Inflammatory macrophage treated with lipopolysaccharide for 4 hours (primary cell): ENCODE data around the gene EIF2B1.

ENCODE experiments used
- DNase-seq: peaks from one replicate; pipeline ENCODE4 v3.0.0-alpha.2; 2020

Gene EIF2B1

DNA sequence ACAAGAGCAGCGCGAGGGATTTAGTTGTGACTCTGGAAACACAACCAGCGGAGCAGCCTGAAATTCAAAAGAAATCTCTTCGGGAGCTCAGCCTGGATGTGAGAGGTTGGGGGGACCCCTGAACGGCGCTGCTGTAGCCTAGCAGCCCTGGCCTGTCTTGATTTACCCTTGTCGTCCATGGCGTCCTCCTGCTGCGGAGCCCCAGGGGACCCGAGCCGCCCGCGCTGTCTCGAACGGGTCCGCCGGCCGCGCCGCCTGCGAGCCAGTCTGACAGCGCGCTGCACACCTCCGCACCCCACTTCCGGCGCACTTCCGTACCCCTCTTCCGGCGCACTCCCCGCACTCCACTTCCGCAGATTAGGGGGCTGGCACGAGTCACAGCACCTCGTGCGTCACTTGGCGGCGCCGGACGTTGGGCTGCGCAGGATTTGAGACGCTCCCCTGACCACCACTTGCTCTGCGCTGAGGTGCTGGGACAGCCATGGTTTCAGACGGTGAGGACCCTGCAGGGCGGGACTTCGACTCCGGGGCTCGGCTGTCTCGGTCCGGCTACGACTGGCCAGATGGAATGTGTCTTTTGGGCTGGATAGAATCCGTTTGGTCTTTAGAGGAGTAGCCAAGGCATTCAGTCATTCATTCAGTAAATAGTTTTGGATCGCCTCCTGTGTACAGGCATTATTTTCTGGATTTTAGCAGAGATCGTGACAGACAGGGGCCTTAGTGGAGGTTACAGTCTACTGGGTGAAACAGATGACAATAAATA is at the start of gene EIF2B1, which contains the start of gene GTF2H3:
EIF2B1 (minus strand) TSS at position 308 of the 763 bp plus-strand sequence; CDS start at position 179, 129 bp downstream.
GTF2H3 (plus strand) TSS at position 451 of the 763 bp plus-strand sequence; CDS start at position 482, 31 bp downstream.
- DNase-seq, result peak; percentile 97

DNA sequence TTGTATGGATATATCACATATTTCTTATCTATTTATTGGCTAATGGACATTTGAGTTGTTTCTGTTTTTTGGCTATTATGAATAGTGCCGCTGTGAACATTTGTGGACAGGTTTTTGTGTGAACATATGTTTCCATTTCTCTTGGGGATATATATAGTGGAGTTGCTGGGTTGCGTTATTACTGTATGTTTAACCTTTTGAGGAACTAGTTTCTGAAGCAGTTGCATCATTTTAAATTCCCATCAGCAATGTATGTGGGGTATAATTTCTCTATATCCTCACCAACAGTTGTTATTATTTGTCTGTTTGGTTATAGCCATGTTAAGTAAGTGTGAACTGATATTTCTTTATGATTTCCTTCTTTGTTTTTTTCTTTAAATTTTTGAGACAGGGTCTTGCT is 48.1 kb upstream of the EIF2B1 start:
- DNase-seq, result peak; percentile 88

DNA sequence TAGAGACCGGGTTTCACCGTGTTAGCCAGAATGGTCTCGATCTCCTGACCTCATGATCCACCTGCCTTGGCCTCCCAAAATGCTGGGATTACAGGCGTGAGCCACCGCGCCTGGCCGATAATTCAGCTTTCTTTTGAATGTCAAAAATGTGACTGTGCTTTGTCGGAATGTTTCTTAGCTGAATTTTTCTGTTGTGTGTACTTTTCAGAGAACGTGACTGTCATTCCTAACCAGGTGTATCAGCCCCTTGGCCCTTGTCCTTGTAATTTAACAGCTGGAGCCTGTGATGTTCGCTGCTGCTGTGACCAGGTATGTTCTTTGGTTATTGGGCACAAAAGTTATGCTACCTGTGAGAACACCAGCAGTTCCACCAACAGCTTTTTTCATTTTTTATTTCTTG is 45.5 kb upstream of the EIF2B1 start:
- DNase-seq, result no peak

DNA sequence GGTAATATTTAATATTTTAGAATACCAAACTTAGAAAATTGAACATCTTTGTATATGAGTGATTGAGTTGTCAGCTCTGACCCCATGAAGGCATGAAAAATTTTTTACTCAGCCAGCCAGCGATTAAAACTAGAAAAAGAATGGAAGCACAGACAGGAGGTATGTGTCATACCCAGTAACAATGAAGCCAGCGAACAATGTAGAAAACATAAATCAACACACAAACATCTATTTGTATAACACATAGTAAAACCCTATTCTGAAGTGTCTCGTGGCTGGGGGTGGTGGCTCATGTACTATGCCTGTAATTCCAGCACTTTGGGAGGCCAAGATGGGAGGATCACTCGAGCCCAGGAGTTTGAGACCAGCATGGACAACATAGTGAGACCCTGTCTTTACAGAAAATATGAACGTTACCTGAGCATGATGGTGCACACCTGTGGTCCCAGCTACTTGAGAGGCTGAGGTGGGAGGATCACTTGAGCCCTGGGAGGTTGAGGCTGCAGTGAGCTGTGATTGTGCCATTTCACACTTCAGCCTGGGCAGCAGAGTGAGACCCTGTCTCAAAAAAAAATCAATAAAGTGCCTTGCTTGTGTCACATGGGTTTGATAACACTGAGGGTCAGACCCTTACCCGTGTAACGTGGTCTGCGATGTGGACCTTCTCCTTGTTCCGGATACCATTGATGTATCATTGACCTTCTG is 43.3 kb upstream of the EIF2B1 start:
- no peak for DNase-seq

DNA sequence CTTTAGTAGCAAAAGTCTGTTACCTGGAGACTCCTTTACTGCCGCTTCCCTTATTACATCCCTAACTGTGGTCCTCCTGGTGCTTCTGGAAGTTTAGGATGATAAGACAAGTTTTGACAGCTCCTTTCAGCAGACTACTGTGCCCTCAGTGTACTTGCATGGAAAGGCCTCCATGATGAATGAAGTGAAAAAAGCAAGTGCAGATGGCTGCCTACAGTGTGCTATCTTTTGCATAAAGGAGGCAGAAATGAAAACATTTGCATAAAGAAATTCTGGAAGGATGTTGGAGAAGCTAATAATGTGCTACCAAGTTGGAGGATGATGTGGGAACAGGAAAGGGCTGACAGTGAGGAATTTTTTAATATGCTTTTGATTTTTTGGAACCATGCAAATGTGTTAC is 42.0 kb upstream of the EIF2B1 start:
- DNase-seq, result no peak

DNA sequence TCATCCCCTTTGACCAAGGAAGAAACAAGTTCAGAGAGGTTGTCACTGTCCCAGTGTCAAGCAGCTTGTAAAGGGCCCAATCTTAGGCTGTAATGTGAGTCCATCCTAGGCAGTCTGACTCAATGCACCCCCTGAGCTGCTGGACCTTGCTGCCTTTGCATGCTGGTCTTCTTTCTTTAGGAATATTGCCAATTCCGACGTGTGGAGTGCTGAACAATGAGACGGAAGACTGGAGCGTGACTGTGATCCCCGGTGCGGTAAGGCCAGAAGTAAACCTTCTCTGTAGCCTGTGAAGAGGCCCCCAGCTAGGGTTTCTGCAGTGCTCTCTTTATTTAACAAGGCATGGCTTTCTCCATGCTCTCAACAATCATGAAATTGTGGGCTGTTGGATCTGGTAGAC is 38.4 kb upstream of the EIF2B1 start:
- no peak for DNase-seq

DNA sequence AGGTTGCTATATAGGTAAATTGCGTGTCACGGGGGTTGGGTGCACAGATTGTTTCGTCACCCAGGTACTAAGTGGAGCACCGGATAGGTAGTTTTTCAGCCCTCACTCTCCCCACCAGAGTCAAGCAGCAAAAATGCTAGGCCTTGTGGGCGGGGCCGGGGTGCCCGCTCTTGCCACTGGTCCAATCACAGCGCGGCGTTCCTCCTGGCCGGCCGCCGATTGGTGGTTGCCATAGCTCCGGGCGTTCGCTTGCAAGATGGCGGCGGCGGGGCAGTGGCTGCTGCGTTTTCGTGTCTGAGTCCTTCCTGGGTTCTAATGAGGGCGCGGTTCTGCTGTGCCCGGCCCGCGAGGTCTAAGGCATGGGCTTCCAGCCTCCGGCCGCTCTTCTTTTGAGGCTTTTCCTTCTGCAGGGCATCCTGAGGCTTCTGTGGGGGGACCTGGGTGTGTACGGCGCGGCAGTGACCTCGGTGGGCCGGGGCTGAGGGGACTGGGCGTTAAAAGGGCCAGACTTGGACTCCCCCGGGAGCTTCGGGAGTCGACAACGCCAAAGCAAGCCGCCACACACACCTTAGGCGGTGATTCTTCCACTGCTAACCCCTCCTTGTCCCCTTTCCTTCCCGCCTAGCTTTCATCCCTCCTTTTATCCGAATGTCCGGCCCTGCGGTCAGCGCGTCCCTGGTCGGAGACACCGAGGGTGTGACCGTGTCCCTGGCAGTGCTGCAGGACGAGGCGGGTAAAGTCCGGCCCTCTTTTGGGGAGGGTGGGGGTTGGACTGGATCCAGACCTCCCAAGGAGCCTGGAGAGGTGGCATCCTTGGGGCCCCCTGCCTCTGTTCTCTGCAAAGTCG is 37.6 kb upstream of the EIF2B1 start, which contains the start of gene TCTN2:
TCTN2 (plus strand) TSS at position 232 of the 847 bp plus-strand sequence; CDS start at position 360, 128 bp downstream.
- peak; percentile 90 for DNase-seq

DNA sequence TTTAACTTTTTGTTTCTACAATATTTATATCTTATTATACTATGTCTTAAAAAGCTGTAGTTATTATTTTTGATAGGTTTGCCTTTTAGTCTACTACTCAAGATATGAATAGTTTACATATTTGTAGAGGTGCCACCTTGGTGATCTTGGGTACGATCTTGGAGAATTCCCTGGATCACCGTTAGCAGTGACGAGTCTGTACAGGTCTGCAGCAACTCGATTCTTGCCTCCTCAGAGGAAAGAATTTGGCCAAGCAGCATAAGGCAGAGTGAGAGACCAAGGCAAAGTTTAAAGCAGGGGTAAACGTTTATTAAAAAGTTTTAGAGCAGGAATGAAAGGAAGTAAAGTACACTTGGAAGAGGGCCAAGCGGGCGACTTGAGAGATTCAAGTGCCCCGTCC is 34.3 kb upstream of the EIF2B1 start:
- DNase-seq, result no peak

DNA sequence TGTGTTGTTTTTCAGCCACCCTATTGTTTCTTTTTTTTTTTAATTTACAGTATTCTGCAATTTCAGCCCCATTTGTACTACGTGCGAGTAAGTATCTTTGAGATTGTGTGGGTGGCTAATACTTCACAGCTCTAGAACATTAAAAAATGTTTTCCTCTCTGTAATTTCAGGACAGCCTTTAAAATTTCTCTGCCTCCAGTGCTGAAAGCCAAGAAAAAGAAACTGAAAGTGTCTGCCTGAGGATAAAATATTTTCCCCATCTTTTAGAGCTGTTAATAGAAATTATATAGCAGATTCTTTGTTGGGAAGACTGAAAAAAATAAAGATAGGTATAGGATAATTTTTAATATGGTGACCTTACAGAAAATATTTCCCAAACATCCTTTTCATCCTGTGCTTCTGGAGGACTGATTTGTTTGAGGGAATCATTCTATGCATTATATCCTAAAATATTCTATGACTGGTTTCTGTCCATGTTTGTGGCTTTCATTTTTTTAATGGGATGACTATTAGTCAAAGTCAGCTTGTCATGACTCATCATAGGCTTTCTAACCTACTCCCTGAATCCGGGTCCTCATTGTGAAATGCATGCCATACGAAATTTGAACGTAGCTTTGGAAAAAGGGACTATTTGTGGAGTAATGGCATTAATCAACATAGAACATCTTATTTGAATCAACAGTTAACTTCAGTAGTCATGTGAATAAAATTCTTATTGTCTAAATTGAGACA is 26.7 kb upstream of the EIF2B1 start:
- DNase-seq, result peak; percentile 93

DNA sequence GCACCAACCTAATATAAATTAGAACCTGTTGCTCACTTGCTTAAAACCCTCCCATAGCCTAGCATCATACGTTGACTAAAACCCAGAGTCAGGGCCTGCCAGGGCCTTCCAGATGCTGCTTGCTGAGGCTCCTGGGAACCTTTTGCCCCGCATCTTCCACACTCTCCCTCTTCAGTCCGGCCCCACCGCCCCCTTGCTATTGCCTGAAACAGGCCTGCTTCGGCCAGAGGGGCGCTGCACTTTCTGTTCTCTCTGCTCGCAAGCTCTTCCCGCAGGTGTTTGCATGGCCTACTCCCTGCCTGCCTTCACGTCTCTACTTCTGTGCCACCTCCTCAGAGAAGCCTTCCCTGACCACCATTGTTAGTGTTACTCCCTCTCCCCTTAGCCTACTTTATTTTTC is 23.7 kb upstream of the EIF2B1 start:
- no peak for DNase-seq

DNA sequence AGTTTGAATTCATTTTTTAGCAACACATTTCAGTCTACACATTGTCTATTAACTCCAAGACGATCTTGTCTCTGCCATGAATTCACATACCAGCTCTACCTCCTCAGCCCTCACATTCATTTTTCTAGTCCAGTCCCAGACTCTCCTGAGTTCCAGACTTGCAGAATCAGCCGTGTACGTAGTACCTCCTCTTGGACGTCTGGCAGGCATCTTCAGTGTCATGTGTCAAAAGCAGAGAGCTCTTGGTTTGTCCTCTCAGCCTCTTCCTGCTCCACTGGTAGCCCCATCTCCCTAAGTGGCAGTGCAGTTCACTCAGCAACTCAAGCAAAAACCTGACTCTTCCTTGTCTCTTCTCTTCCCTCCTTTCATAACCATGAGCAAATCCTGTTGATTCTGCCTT is 22.9 kb upstream of the EIF2B1 start:
- no peak for DNase-seq

DNA sequence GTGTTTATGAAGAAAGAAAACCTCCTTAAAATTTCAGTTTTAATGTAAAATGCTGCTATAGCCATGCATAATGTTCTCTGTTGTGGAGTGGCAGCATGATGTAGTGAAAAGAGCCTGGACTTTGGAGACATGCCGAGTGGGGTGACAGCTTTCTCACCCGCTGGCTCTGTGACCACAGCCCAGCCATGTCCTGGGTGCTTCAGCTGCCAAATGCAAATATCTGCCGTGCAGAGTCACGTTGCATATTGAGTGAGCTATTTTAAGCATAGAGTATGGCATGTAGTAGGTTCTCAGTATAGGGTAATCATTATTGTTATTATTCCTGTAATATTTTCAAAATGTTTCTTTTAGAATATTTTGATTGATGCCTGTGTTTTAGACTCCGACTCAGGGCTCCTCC is 21.9 kb upstream of the EIF2B1 start:
- no peak for DNase-seq

DNA sequence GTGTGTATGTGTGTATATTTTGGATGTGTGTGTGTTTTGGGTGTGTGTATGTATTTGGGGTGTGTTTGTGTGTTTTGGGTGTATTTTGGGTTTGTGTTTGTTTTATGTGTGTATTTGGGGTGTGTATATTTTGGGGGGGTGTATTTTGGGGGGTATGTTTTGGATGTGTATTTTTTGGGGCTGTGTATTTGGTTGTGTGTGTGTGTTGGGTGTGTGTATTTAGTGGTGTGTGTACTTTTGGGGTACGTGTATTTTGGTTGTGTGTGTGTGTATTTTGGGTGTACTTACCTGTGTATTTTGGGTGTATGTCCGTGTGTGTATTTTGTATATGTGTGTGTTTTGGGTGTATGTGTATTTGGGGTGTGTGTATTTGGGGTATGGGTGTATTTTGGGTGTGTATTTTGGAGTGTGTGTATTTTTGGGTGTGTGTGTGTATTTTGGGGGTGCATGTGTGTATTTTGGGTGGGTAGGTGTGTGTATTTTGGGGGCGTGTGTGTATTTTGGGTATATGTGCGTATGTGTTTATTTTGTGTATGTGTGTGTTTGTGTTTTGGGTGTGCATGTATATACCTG is 20.7 kb upstream of the EIF2B1 start:
- no peak for DNase-seq

DNA sequence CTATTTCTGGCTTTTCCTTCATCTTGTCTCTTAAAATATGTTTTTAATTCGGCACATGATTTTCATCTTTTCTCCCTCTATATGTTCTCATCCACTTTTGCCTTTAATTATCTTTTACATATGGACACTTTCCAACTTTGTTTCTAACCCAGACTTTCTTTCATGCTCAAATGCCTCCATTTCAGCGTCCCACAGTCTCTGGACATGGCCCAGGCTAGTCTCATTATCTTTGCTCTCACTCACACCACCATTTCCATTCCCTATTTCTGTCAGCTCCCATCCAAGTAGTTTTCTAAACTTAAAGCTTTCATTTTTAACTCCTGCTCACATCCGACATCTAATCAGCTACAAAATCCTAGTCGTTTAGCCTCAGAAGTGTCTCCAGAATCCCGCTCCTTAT is 14.9 kb upstream of the EIF2B1 start:
- DNase-seq, result no peak

DNA sequence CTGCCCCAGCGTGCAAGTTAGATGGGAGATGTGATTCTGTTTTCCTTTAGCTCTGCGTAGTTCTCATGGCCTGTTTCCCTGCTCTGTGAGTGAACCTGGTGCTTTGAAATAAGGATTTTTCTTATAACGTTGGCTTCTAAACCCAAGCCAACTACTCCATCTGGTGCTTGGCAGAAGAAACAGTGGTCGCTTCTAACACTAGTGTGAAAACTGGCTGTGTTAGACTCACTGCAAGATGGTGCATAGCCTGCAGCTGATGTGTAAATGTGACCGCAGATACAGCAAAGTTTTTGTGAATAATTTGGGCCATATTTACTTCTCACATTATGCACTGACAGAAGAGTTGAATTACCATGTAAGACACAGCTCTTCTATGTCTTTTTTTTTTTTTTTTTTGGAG is 12.4 kb upstream of the EIF2B1 start:
- no peak for DNase-seq

DNA sequence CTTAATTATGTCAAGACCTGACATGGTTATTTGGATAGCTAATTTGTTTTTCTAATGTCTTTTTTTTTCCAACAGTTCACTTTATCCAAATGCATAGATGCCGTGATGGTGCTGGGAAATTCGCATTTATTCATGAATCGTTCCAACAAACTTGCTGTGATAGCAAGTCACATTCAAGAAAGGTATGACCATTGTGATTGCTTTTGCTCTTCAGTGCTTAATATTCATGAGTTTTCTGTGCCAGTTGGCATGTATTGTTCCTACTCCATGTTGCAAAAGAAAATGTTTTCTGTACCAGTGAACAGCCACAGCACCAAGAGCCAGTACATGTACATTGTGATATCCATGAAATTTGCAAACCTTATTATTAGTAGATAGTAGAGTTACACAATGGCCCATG is 11.9 kb upstream of the EIF2B1 start:
- DNase-seq, result no peak

DNA sequence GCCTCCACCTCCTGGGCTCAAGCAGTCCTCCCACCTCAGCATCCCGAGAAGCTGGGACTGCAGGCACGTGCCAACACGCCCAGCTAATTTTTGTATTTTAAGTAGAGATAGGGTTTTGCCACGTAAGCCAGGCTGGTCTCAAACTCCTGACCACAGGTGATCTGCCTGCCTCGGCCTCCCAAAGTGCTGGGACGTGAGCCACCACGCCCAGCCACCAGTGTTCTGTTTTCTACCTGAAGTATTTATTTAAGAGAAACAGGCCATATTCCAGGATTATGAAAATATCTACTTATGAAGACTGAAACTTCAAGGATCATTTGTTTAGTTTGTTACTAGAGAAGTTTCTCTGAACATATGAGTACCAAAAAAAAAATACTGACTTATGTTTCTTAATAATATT is 10.4 kb upstream of the EIF2B1 start:
- DNase-seq, result no peak

DNA sequence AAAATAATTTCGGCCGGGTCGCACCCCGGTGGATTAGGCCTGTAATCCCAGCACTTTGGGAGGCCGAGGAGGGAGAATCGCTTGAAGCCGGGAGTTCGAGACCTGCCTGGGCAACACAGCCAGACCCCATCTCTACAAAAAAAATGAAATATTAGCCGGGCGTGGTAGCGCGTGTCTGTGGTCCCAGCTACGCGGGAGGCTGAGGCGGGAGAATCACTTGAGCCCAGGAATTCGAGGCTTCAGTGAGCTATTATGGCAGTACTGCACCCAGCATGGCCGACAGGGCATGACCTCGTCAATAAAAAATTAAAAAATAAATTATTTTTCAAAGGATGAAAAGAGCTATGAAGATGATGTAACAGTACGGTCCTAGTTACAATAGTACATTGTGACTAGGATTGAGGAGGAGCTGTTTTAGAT is 666 bp upstream of the EIF2B1 start:
- DNase-seq, result no peak

DNA sequence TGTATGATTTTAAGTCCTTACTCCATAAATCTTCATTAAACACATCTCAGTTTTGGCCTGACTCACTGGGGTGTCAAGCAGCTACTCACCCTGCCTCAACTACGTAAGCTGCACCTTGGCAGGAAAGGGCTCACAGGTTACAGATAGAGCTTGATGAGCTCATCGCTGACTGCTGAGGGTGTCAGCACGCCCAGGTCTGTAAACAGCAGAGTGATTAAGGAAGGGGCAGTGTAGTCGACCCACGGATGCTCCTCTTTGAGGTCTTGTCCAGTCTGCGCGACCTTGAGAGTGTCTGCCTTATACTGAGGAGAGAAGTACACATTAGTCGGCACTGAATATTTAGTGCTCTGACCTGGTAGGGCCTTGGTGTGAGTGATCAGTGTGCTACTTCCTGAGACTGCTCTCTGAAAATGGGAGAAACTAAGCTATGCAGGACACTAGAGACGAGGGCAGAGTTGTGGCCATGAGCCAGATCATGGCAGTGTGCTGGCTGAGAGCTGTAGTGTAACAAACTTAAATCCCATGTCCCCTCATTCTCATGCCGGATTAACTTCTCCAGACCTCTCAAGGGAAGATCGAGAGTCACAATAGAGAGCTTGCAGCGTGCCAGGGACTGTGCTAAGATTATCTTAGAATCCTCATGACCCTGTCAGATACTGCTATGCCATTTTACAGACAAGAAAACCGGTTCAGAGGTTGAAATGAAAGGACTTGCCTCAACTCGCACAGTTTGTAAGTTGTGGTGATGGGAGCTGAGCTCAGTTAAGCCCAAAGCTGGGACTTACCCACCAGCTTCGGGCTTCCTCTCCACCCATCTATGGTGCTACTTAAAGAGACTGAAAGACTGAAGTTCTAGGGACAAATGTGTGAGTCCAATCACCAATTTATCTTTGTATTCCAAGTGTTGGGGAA is 11.6 kb downstream of the EIF2B1 start:
- no peak for DNase-seq

DNA sequence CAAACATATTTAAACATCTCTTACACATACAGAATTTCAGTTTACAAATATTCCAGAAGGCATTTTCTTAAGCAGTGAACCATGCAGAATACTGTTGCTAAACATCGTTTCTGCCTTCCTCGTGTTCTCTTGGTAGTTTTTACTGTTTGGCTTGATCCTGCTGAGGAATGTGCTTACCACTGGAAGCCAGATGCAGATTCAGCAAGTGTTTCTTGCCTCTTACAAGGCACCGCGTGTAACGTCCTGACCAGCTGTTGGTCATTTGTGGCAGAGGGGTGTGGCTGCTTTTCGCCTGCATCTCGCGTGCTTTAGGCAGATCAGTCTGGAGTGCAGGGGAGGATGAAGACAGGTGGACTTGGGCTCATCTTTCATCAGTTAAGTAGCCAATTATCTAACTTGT is 12.4 kb downstream of the EIF2B1 start:
- no peak for DNase-seq

DNA sequence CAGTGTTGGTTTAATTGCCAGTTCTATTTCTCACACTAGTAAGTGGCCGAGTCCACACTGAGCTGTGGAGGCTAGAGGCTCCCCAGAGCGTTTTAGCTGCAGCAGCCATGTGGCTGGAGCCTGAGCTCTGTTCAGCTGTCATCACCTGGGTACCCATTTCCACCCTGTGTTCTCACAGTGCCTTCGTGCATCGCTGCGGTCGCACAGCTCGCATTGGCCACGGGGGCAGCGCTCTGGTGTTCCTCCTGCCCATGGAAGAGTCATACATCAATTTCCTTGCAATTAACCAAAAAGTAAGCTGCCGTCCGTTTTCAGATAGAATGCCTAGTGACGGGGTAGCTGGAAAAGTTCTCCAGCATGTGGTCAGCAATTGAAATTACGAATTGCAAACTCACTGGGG is 15.9 kb downstream of the EIF2B1 start:
- no peak for DNase-seq
